COLO829 (cell line): ENCODE measurements around the gene SOCS1.
"Not testable (repeated sequence)": the region's sequence is repeated elsewhere in the genome, so short reads cannot be mapped to it uniquely, and the experiment has no call there.

Source experiments
- DNase-seq: peaks from one replicate; pipeline ENCODE4 v3.0.0; 2012; ENCODE audit warnings: low spot score

SOCS1 gene

GRCh38 chr16:11255737-11256660 lies at the start of gene SOCS1:
Gene SOCS1 (minus strand): TSS chr16:11256204. CDS start chr16:11255478, 726 bp downstream.
- peak; percentile 77 for DNase-seq

GRCh38 chr16:11303405-11304138 lies 47.6 kb upstream of the SOCS1 start:
- no peak for DNase-seq

GRCh38 chr16:11302977-11303376 lies 47.0 kb upstream of the SOCS1 start:
- no peak for DNase-seq

GRCh38 chr16:11301645-11302501 lies 45.9 kb upstream of the SOCS1 start:
- DNase-seq: no peak

GRCh38 chr16:11300560-11300892 lies 44.5 kb upstream of the SOCS1 start:
- DNase-seq: no peak

GRCh38 chr16:11299865-11300559 lies 44.0 kb upstream of the SOCS1 start:
- DNase-seq: no peak

- DNase-seq: not testable (repeated sequence)
Observed at GRCh38 chr16:11298950-11299547, 43.0 kb upstream of the SOCS1 start.

GRCh38 chr16:11298143-11298900 lies 42.3 kb upstream of the SOCS1 start:
- no peak for DNase-seq

- DNase-seq: no peak
Observed at GRCh38 chr16:11297492-11298142, 41.6 kb upstream of the SOCS1 start.

- DNase-seq: no peak
Observed at GRCh38 chr16:11296706-11297491, 40.9 kb upstream of the SOCS1 start.

GRCh38 chr16:11296351-11296705 lies 40.3 kb upstream of the SOCS1 start:
- no peak for DNase-seq

GRCh38 chr16:11295672-11296071 lies 39.7 kb upstream of the SOCS1 start:
- DNase-seq: no peak

GRCh38 chr16:11292076-11292748 lies 36.2 kb upstream of the SOCS1 start:
- DNase-seq: no peak

- no peak for DNase-seq
Observed at GRCh38 chr16:11291091-11291703, 35.2 kb upstream of the SOCS1 start.

GRCh38 chr16:11290102-11290893 lies 34.3 kb upstream of the SOCS1 start:
- no peak for DNase-seq

GRCh38 chr16:11289696-11290095 lies 33.7 kb upstream of the SOCS1 start:
- DNase-seq: not testable (repeated sequence)

GRCh38 chr16:11289202-11289601 lies 33.2 kb upstream of the SOCS1 start:
- no peak for DNase-seq
